GM19351 (cell line): Measurements from ENCODE around the gene OR10C1.
"Not testable (repeated sequence)": the region's sequence is repeated elsewhere in the genome, so short reads cannot be mapped to it uniquely, and the experiment has no call there.

Experiments
- ATAC-seq: cut with Tn5 transposase; IDR thresholded peaks from one replicate; pipeline ENCODE4 v1.9.1; 2021; ENCODE audit warnings: mild to moderate bottlenecking, moderate library complexity; ENCODE audit not compliant: unreplicated experiment

Gene OR10C1

GRCh38 chr6:29439006-29439405 is at the start of gene OR10C1:
Gene OR10C1 (plus strand): TSS chr6:29439306. CDS start chr6:29440016, 710 bp downstream.
- ATAC-seq, result no peak

- ATAC-seq, result no peak
These were observed 43.8 kb upstream of the OR10C1 start, which contains the start of gene OR12D2 for GRCh38 chr6:29395331-29395730. Gene OR12D2 (plus strand): TSS chr6:29395631. CDS start chr6:29396700, 1,069 bp downstream.

- ATAC-seq, result no peak
These were observed 39.6 kb upstream of the OR10C1 start for GRCh38 chr6:29399525-29399924.

- no peak for ATAC-seq
These were observed 35.3 kb upstream of the OR10C1 start for GRCh38 chr6:29403801-29404200.

DNA sequence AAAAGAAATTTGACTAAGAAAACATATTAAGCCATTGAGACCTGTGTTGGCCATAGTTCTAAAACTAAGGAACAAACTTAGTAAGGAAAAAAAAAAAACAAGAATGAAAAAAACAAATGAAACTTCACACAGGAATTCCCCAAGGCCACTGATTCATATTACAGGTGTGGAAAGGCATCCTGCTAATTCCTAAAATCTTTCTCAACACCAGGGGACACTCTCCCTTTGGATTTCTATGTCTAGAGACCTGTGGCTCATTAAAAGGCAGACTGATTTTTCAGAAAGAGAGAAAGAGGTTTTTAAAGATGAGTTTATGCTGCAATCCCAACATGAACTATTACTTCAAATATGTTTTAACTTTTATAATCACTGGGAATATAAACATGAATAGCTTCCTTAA is 24.5 kb upstream of the OR10C1 start, which contains the start of gene OR12D1:
TSS of gene OR12D1 (plus strand) at position 341 of the 400 bp plus-strand sequence.
- no peak for ATAC-seq

DNA sequence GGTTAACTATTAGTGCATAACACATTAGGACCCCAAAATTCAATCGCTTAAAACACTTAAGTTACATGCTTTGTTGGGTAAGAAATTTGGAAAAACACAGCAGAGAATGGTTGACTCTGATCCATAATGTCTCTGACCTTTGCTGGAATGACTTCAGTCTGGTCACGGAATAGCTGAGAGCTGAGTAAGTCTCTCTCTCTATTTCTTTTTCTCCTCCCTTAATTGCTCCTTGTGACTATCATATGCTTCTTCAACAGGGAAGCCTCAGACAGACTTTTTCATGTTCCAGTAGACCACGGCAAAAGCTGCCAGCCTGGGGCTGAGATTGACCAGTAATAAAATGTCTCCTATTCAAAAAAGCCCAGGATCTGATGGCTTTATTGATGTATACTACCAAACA is 19.6 kb upstream of the OR10C1 start:
- ATAC-seq, result no peak

DNA sequence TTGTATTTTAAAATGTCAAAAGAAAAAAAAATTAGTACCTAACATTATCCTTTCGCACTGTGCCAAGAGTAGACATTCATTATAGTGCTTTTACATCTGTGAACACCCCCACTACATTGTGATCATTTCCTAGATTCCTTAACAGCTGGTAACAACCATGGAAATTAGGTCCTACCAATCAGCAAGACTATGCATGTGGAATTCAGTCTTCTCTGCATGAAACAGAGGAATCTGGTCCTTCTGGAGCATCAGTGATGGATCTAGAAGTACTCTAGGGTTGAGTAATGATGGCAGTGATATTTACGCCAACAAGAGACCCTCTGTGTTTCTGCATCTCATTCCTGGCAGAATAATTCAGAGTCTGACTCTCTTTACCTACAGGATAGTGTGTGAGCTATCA is 14.9 kb upstream of the OR10C1 start:
- ATAC-seq, result no peak

- ATAC-seq, result no peak
These were observed 14.5 kb upstream of the OR10C1 start for GRCh38 chr6:29424575-29424974.

GRCh38 chr6:29425075-29425474 is 14.0 kb upstream of the OR10C1 start:
- ATAC-seq, result no peak

GRCh38 chr6:29426654-29427053 is 12.5 kb upstream of the OR10C1 start:
- ATAC-seq, result no peak

DNA sequence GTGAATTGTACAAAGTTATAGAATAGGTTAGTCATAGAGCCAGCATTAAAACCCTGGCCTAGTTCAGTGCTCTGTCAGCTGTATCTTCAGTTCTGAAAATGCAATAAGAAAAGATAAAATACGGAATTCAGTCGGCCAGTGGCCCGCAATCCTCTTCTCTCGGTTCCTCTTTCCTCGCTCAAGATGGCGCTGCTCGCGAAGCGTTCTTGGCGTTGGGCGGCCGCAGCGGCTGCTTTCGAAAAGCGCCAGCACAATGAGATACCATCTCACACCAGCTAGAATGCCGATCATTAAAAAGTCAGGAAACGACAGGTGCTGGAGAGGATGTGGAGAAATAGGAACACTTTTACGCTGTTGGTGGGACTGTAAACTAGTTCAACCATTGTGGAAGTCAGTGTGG is 2.4 kb upstream of the OR10C1 start:
- not testable (repeated sequence) for ATAC-seq

DNA sequence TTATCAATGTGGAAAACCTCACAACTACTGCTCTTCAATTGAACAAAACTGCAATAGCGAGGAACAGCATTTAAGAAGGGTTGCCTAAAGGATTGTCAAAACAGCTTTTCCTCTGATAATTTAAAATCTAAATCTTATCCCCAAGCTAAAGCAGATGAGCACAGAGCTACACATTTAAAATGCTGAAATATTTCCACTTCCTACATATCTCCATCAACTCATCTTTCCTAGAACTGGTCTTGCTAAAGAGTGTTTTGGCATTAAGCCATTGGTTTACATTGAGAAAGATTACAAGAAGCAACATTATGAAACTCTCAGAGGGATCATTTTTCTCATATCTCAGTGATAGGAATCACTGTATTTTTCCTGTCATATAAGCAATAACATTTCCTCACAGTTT is 3.6 kb downstream of the OR10C1 start:
- ATAC-seq, result no peak

DNA sequence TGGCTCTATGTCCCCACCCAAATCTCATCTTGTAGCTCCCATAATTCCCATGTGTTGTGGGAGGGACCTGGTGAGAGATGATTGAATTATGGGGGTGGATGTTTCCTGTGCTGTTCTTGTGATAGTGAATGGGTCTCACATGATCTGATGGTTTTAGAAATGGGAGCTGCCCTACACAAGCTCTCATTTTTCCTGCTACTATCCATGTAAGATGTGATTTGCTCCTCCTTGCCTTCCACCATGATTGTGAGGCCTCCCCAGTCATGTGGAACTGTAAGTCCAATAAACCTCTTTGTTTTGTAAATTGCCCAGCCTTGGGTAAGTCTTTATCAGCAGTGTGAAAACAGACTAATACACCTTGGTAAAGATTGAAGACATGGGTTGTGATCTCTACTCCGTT is 4.9 kb downstream of the OR10C1 start:
- not testable (repeated sequence) for ATAC-seq

DNA sequence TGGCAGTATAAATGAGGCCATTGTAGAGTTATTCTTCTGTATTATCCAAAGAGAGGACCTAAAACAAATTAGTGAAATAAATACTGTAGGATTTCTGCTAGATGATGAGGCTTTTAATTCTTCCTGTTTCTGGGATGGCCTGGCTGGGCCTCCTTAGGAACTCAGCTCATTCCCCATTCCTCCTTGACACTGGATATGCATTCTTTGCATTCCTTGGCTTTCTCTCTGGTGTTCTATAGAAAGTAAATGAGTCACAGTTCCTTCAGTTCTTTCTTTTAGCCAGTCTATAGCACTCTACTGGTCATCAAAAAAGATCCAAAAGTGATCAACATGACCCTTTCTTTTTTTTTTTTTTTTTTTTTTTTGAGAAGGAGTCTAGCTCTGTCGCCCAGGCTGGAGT is 8.6 kb downstream of the OR10C1 start:
- ATAC-seq, result no peak

- ATAC-seq, result no peak
These were observed 12.5 kb downstream of the OR10C1 start for GRCh38 chr6:29451471-29452193.

GRCh38 chr6:29456971-29457370 is 17.9 kb downstream of the OR10C1 start, which contains the start of the genes OR11A1 and OR2H1:
Gene OR11A1 (minus strand): TSS chr6:29457071. CDS start chr6:29427641, 29,430 bp downstream.
Gene OR2H1 (plus strand): TSS chr6:29457155. CDS start chr6:29461770, 4,615 bp downstream.
- ATAC-seq, result no peak

DNA sequence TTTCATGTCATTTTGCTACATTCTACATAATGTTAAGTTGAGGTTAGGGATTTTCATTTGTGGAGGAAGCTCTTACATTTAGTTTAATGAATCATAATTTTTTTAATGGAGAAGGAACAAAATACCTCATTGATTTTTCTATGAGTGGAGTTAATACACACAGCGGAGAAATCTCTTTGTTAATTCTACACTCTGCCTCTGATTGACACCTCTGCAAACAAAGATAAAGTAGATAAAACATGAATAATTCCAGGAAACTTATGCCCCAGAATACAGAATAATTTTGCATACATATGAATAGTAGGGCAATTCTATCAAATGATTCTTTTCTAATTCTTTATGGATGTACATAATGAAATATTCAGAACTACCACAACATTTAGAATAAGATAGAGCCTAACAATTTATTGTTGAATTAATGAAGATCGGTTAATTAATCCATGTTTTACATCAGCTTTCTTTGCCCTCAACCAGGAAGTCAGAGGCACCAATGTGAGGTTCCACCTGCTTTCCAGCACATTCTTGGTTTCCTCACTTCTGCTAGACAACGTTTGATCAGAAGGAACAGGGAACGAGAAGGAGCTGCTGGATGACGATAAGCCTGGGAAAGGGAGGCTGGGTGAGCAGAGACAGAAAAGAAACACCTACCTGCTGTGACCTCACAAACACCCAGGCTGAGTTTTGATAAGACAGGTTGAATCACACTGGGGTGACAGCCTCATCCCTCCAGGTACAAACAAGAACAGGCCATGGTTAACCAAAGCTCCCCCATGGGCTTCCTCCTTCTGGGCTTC is 22.1 kb downstream of the OR10C1 start:
- ATAC-seq, result no peak

DNA sequence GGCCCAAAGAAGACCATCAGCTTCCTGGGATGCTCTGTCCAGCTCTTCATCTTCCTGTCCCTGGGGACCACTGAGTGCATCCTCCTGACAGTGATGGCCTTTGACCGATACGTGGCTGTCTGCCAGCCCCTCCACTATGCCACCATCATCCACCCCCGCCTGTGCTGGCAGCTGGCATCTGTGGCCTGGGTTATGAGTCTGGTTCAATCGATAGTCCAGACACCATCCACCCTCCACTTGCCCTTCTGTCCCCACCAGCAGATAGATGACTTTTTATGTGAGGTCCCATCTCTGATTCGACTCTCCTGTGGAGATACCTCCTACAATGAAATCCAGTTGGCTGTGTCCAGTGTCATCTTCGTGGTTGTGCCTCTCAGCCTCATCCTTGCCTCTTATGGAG is 22.9 kb downstream of the OR10C1 start:
- ATAC-seq, result no peak

- no peak for ATAC-seq
These were observed 26.2 kb downstream of the OR10C1 start for GRCh38 chr6:29465279-29465678.

- no peak for ATAC-seq
These were observed 26.7 kb downstream of the OR10C1 start for GRCh38 chr6:29465801-29466200.

- no peak for ATAC-seq
These were observed 27.1 kb downstream of the OR10C1 start for GRCh38 chr6:29466241-29466640.

DNA sequence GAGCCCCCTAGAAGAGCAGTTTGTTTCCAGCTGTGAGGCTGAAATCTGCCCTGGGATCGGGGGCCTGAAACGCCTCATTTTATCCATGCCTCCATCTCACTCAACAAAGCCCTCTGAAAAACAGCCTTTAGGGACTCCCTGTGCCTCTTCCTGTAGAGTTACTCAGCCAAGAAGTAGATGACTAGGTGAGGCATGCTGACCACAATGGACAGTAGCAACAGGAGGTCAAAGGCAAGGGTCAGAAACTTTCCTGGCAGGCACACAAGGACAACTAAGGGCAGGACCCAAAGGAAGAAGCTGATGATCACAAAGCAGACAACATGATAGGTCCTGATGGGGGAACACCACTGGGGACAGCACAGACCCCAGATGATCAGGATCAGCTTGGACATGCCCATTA is 35.9 kb downstream of the OR10C1 start:
- ATAC-seq, result no peak
